Endothelial cell of umbilical vein (primary cell): Measurements from ENCODE around the gene MRTFA. TPM values are rescaled to one million over a fixed set of nuclear protein-coding genes. Genes with fewer than 3 reads are reported as not detected.

Source experiments
- BruUV-seq: library from RNA; stranded (reverse); fragments of 400-500 nt; replicated peaks from 2 replicates; lab custom pipeline; 2021; lab: Mats Ljungman, UMichigan
- CTCF ChIA-PET: fragments of 300-600, 350-600 bp; sonication (Branson Sonifier 250); formaldehyde crosslinking; loops from one replicate; lab custom pipeline; 2021; ENCODE audit warnings: antibody characterized with exemption, inconsistent platforms; lab: Charles Lee
- POLR2A ChIA-PET: fragments of 300-600, 350-600 bp; sonication (Branson Sonifier 250); formaldehyde crosslinking; loops from one replicate; lab custom pipeline; 2021; ENCODE audit warnings: antibody characterized with exemption, inconsistent platforms; lab: Charles Lee
- DNase-seq: peaks from one replicate; pipeline ENCODE4 v3.0.0-alpha.2; 2011; ENCODE audit warnings: low read depth, low spot score
- FAIRE-seq: peaks from 2 replicates; lab custom pipeline; 2011; peaks lifted over from hg19 to GRCh38; lab: Jason Lieb, UNC
- H2AFZ ChIP-seq: 2 replicates; pipeline ENCODE4 v1.6.0; 2012; ENCODE audit warnings: low read depth, low read length, control low read depth, inconsistent platforms
- H3K27ac ChIP-seq: 2 replicates; pipeline ENCODE4 v1.5.1; 2011; ENCODE audit warnings: low read depth, mild to moderate bottlenecking, control low read depth, low read length, moderate library complexity; ENCODE audit not compliant: insufficient read depth
- H3K27me3 ChIP-seq, 2 experiments: 2 replicates each; pipeline versions ENCODE4 v1.6.0 to v1.6.1; 2011; ENCODE audit warnings: low read length in 2 of 2, mixed read lengths in 1 of 2; ENCODE audit not compliant: control insufficient read depth in 2 of 2, insufficient read depth in 2 of 2
- H3K36me3 ChIP-seq, 2 experiments: 2 replicates in 1 of 2; 3 replicates in 1 of 2; pipeline ENCODE4 v1.5.1; 2011; ENCODE audit warnings: low read length in 2 of 2, mild to moderate bottlenecking in 1 of 2, moderate library complexity in 1 of 2; ENCODE audit not compliant: control insufficient read depth in 2 of 2, insufficient read depth in 2 of 2; ENCODE audit errors: extremely low read depth in 1 of 2
- H3K4me1 ChIP-seq: 3 replicates; pipeline ENCODE4 v1.5.1; 2011; ENCODE audit warnings: mild to moderate bottlenecking, low read length; ENCODE audit not compliant: control insufficient read depth, insufficient read depth; ENCODE audit errors: extremely low read depth
- H3K4me2 ChIP-seq: 2 replicates; pipeline ENCODE4 v1.6.1; 2011; ENCODE audit warnings: low read length, control low read depth, mixed read lengths; ENCODE audit not compliant: insufficient read depth
- H3K4me3 ChIP-seq, 3 experiments: fragments of 200-600 bp in 1 of 3; sonication (generic), shearing (Covaris generic) in 1 of 3; replicated peaks in 1 of 3; 2 replicates each; pipeline ENCODE4 v1.5.1; 2011 to 2016; ENCODE audit warnings: control low read depth in 3 of 3, low read length in 3 of 3, mild to moderate bottlenecking in 2 of 3, inconsistent platforms in 1 of 3, low read depth in 1 of 3, moderate library complexity in 1 of 3; ENCODE audit not compliant: insufficient read depth in 1 of 3
- H3K79me2 ChIP-seq: 2 replicates; pipeline ENCODE4 v1.6.0; 2012; ENCODE audit warnings: low read length, inconsistent platforms; ENCODE audit not compliant: control insufficient read depth, insufficient read depth
- H3K9ac ChIP-seq: replicated peaks from 2 replicates; pipeline ENCODE3; 2011; ENCODE audit warnings: low read length, control low read depth; ENCODE audit not compliant: insufficient read depth; ENCODE audit errors: extremely low read depth
- H3K9me1 ChIP-seq: replicated peaks from 3 replicates; pipeline ENCODE4 v1.6.0; 2011; ENCODE audit warnings: mild to moderate bottlenecking, low read length; ENCODE audit not compliant: control insufficient read depth, insufficient read depth; ENCODE audit errors: extremely low read depth
- H3K9me3 ChIP-seq: replicated peaks from 2 replicates; pipeline ENCODE4 v1.5.1; 2012; ENCODE audit warnings: low read length, inconsistent platforms; ENCODE audit not compliant: control insufficient read depth, insufficient read depth
- H4K20me1 ChIP-seq: replicated peaks from 2 replicates; pipeline ENCODE3; 2011; ENCODE audit warnings: mild to moderate bottlenecking, low read length; ENCODE audit not compliant: control insufficient read depth, insufficient read depth; ENCODE audit errors: extremely low read depth
- CTCF ChIP-seq, 2 donors: IDR thresholded peaks; 1 replicate in 1 of 2; 2 replicates in 1 of 2; pipeline ENCODE4 v1.5.1; 2011; ENCODE audit warnings: low read length in 2 of 2, mild to moderate bottlenecking in 2 of 2, moderate library complexity in 2 of 2, control low read depth in 1 of 2, inconsistent platforms in 1 of 2, low read depth in 1 of 2; ENCODE audit not compliant: insufficient read depth in 1 of 2; ENCODE audit errors: extremely low read depth in 1 of 2
- EZH2 ChIP-seq: IDR thresholded peaks from 2 replicates; pipeline ENCODE4 v1.6.1; 2012; ENCODE audit warnings: borderline replicate concordance, low read depth, mild to moderate bottlenecking, moderate library complexity, low read length, inconsistent platforms; ENCODE audit not compliant: severe bottlenecking
- FOS ChIP-seq: IDR thresholded peaks from 2 replicates; pipeline ENCODE4 v1.6.1; 2011; ENCODE audit warnings: mild to moderate bottlenecking, low read length, moderate library complexity, borderline replicate concordance; ENCODE audit not compliant: insufficient read depth
- GATA2 ChIP-seq: IDR thresholded peaks from 2 replicates; pipeline ENCODE4 v1.7.0; 2011; ENCODE audit warnings: low read depth, mild to moderate bottlenecking, moderate library complexity, mixed read lengths, low read length; ENCODE audit not compliant: insufficient read length, insufficient read depth
- JUN ChIP-seq: IDR thresholded peaks from 2 replicates; pipeline ENCODE4 v1.6.1; 2011; ENCODE audit warnings: borderline replicate concordance, low read depth; ENCODE audit not compliant: insufficient read length, insufficient read depth
- MYC ChIP-seq: IDR thresholded peaks from one replicate; pipeline ENCODE4 v1.6.1; 2011; ENCODE audit warnings: mild to moderate bottlenecking, low read depth, low read length
- POLR2A ChIP-seq: IDR thresholded peaks from 2 replicates; pipeline ENCODE4 v1.6.1; 2012; ENCODE audit warnings: low read depth, mild to moderate bottlenecking, control low read depth, low read length
- POLR2AphosphoS5 ChIP-seq: IDR thresholded peaks from 2 replicates; pipeline ENCODE4 v1.6.1; 2012; ENCODE audit warnings: low read depth, mild to moderate bottlenecking, control low read depth, low read length, moderate library complexity; ENCODE audit not compliant: insufficient read depth
- dilution Hi-C: fragments of 300-500 bp; cut with MboI; formaldehyde crosslinking; loops from one replicate; pipeline ENCODE4 v1.15.0; 2019; ENCODE audit warnings: low sequenced_read_pairs; ENCODE audit not compliant: extremely low pct_ligation_motif_present
- intact Hi-C: fragments of 100-400 bp; cut with micrococcal nuclease; formaldehyde crosslinking; loops from one replicate; pipeline ENCODE4 v1.10.0; 2022
- polyA plus RNA-seq, 4 experiments: library from polyadenylated mRNA; depleted of rRNA in 3 of 4; stranded (reverse) in 3 of 4; unstranded in 1 of 4; fragments of >200 nt; gene quantifications; 2 replicates each; pipeline versions ENCODE4 v1.2.1 to v1.2.3, GENCODE V29; 2011 to 2012; ENCODE audit warnings: missing spikeins in 1 of 4
- total RNA-seq: library from RNA; stranded (reverse); gene quantifications from 2 replicates; pipeline ENCODE4 v1.2.3, GENCODE V29; 2021
- TF ChIP-seq, protein P1 (sequence below): IDR thresholded peaks from 2 replicates; pipeline ENCODE4 v1.6.1; 2011; ENCODE audit not compliant: insufficient read depth, insufficient read length

The MRTFA gene
- total and polyA plus RNA-seq, 2 donors (not counting 3 experiments of a cell fraction or from before 2014, with no cell fraction given) = 13.6 to 44.1 TPM

GRCh38 chr22:40446203-40446602, 190.3 kb downstream of the MRTFA start:
- no peak overlapping the region for H3K9ac ChIP-seq
- peaks cover 3% of the 10 kb centered on the region for H3K79me2 ChIP-seq
- no peak overlapping the region for H3K27ac ChIP-seq
- no peaks in the 10 kb centered on the region for H3K36me3 ChIP-seq
- intact Hi-C loops = no loop called here
- no peak for TF ChIP-seq EZH2
- TF ChIP-seq POLR2A = no peak
- TF ChIP-seq CTCF (IDR thresholded peaks at IDR 0.05; ENCODE audit: extremely low read depth in 1 of 2, insufficient read depth in 1 of 2, low read depth in 1 of 2, low read length in 2 of 2) = no peak
- TF ChIP-seq FOS = no peak
- TF ChIP-seq, protein P1, sequence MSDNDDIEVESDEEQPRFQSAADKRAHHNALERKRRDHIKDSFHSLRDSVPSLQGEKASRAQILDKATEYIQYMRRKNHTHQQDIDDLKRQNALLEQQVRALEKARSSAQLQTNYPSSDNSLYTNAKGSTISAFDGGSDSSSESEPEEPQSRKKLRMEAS = no peak
- TF ChIP-seq GATA2 = no peak
- TF ChIP-seq JUN = no peak
- TF ChIP-seq POLR2AphosphoS5 = no peak
- no peak for TF ChIP-seq MYC
- no peak overlapping the region for H2AFZ ChIP-seq
- no peak overlapping the region for H3K4me2 ChIP-seq
- no peaks in the 10 kb centered on the region for H4K20me1 ChIP-seq
- H3K9me3 ChIP-seq = no peaks in the 10 kb centered on the region
- no peaks in the 10 kb centered on the region for H3K27me3 ChIP-seq
- H3K4me1 ChIP-seq = no peaks in the 10 kb centered on the region
- DNase-seq (no peak), FAIRE-seq (no peak)
- BruUV-seq = no TSS peak
- dilution Hi-C loops = no loop called here
- POLR2A ChIA-PET = no interaction called here
- no peak overlapping the region for H3K4me3 ChIP-seq
- CTCF ChIA-PET = interaction anchor here (4.4 kb wide), 1 partner anchor 10 kb away, joined by 27 read pairs; no protein-coding TSS in a partner anchor
- H3K9me1 ChIP-seq = no peaks in the 10 kb centered on the region
